Measurements from ENCODE around the gene UGCG. TPM values are rescaled to one million over a fixed set of nuclear protein-coding genes. Genes with fewer than 3 reads are reported as not detected.
"Not testable (repeated sequence)": the region's sequence is repeated elsewhere in the genome, so short reads cannot be mapped to it uniquely, and the experiment has no call there.

UGCG gene
- total RNA-seq, 2 donors from 2014 or later: 17.1 to 26.2 TPM

GRCh38 chr9:111874500-111874899, 22.1 kb upstream of the UGCG start:
- intact Hi-C loops (cut with DNase I): no loop called here
- Histone ChIP-seq H3K36me3 (replicated peaks in 1 of 2; ENCODE audit: insufficient read depth in 1 of 2, low read depth in 2 of 2) (no peaks in the 10 kb centered on the region), H3K4me3 (no peak overlapping the region), H3K27ac (no peak overlapping the region), H3K27me3 (no peaks in the 10 kb centered on the region), H3K4me1 (peaks cover 26% of the 10 kb centered on the region), H3K9me3 (no peaks in the 10 kb centered on the region)
- TF ChIP-seq CTCF (IDR thresholded peaks at IDR 0.05): no peak
- no peak for TF ChIP-seq POLR2A (IDR thresholded peaks at IDR 0.05)
- DNase-seq: no peak
- WGBS, 2 donors: 67 to 80% methylated on average over 2 of the region's 2 CpGs
- no peak for ATAC-seq

GRCh38 chr9:111875291-111875690, 21.3 kb upstream of the UGCG start:
- H3K9me3 ChIP-seq; ATAC-seq; intact Hi-C loops (cut with DNase I); H3K27me3 ChIP-seq; H3K36me3 ChIP-seq (replicated peaks in 1 of 2; ENCODE audit: insufficient read depth in 1 of 2, low read depth in 2 of 2); DNase-seq; H3K4me3 ChIP-seq: not testable (repeated sequence)
- Histone ChIP-seq H3K4me1 (peaks cover 31% of the 10 kb centered on the region), H3K27ac (peak overlapping the region in 2 of 4 donors; percentile 1 to 28)
- 67 to 75% methylated on average over 1 of the region's 1 CpG for WGBS, 2 donors

- H3K27me3 ChIP-seq; intact Hi-C loops (cut with DNase I); ATAC-seq; H3K9me3 ChIP-seq; DNase-seq; H3K36me3 ChIP-seq (replicated peaks in 1 of 2; ENCODE audit: insufficient read depth in 1 of 2, low read depth in 2 of 2); H3K4me3 ChIP-seq: not testable (repeated sequence)
- peaks cover 31% of the 10 kb centered on the region for H3K4me1 ChIP-seq
- 89 to 94% methylated on average over 3 of the region's 3 CpGs for WGBS, 2 donors
- peak overlapping the region in 2 of 4 donors; percentile 1 to 28 for H3K27ac ChIP-seq
Measured at GRCh38 chr9:111875691-111876090, 20.9 kb upstream of the UGCG start.

- intact Hi-C loops (cut with DNase I): no loop called here
Measured at GRCh38 chr9:111876179-111876578, 20.4 kb upstream of the UGCG start.

GRCh38 chr9:111877420-111877819, 19.2 kb upstream of the UGCG start:
- ATAC-seq (peak; percentile 56), DNase-seq (no peak)
- intact Hi-C loops (cut with DNase I): no loop called here
- no peaks in the 10 kb centered on the region for H3K27me3 ChIP-seq
- H3K9me3 ChIP-seq: no peaks in the 10 kb centered on the region
- peak overlapping the region in 2 of 4 donors; percentile 3 to 60 for H3K27ac ChIP-seq
- peaks cover 31% of the 10 kb centered on the region for H3K4me1 ChIP-seq
- TF ChIP-seq CTCF (IDR thresholded peaks at IDR 0.05): no peak
- no peak for TF ChIP-seq POLR2A (IDR thresholded peaks at IDR 0.05)
- H3K4me3 ChIP-seq: no peak overlapping the region
- H3K36me3 ChIP-seq (replicated peaks in 1 of 2; ENCODE audit: insufficient read depth in 1 of 2, low read depth in 2 of 2): no peaks in the 10 kb centered on the region
- 40 to 41% methylated on average over 2 of the region's 2 CpGs for WGBS, 2 donors

More at GRCh38 chr9:111876179-111876578, 20.4 kb upstream of the UGCG start:
- ATAC-seq (no peak), DNase-seq (no peak)
- H3K27me3 ChIP-seq: no peaks in the 10 kb centered on the region
- TF ChIP-seq CTCF (IDR thresholded peaks at IDR 0.05): no peak
- TF ChIP-seq POLR2A (IDR thresholded peaks at IDR 0.05): no peak
- peaks cover 31% of the 10 kb centered on the region for H3K4me1 ChIP-seq
- peak overlapping the region in 1 of 4 donors; percentile 28 for H3K27ac ChIP-seq
- no peaks in the 10 kb centered on the region for H3K36me3 ChIP-seq (replicated peaks in 1 of 2; ENCODE audit: insufficient read depth in 1 of 2, low read depth in 2 of 2)
- 92 to 95% methylated on average over 5 of the region's 5 CpGs for WGBS, 2 donors
- no peaks in the 10 kb centered on the region for H3K9me3 ChIP-seq
- no peak overlapping the region for H3K4me3 ChIP-seq

- Histone ChIP-seq H3K27ac (peak overlapping the region in 2 of 4 donors; percentile 17 to 60), H3K36me3 (replicated peaks in 1 of 2; ENCODE audit: insufficient read depth in 1 of 2, low read depth in 2 of 2) (no peaks in the 10 kb centered on the region), H3K4me3 (no peak overlapping the region), H3K27me3 (no peaks in the 10 kb centered on the region), H3K4me1 (peaks cover 31% of the 10 kb centered on the region), H3K9me3 (no peaks in the 10 kb centered on the region)
- WGBS, 2 donors: 63 to 73% methylated on average over 3 of the region's 3 CpGs
- TF ChIP-seq CTCF (IDR thresholded peaks at IDR 0.05): no peak
- TF ChIP-seq POLR2A (IDR thresholded peaks at IDR 0.05): no peak
- intact Hi-C loops (cut with DNase I): no loop called here
- DNase-seq: no peak
- ATAC-seq: peak; percentile 27
Measured at GRCh38 chr9:111878946-111879345, 17.7 kb upstream of the UGCG start.
